Hematopoietic multipotent progenitor cell treated with erythropoietin and hydrocortisone succinate and interleukin-3 and kit ligand, for 8 days (in vitro differentiated cells): ENCODE results near the gene DMXL2.
A peak's percentile ranks its signal among the peaks of the same experiment; 100 is the strongest.
"Not testable (repeated sequence)": the region's sequence is repeated elsewhere in the genome, so short reads cannot be mapped to it uniquely, and the experiment has no call there.

ENCODE experiments used
- DNase-seq: peaks from one replicate; pipeline ENCODE4 v3.0.0-alpha.2; 2015

Gene DMXL2

GRCh38 chr15:51483520-51483919, 139.1 kb downstream of the DMXL2 start:
- no peak for DNase-seq

DNA sequence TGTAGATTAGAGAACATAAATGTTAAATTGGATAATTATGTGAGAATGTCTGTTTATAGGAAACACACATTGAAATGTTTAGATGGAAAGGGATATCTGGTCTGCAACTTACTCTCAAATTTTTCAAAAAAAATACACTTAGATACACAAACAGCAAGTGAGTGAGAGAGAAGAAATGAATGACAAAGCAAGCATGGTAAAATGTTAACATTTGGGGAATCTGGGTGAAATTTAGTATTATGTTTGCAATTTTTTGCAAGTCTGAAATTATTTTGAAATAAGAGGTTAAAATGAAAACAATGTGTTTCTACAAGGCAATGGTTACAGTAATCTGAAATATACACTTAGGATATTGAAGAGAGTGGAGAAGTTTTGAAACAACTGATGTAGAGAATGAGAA, 146.8 kb downstream of the DMXL2 start:
- no peak for DNase-seq

DNA sequence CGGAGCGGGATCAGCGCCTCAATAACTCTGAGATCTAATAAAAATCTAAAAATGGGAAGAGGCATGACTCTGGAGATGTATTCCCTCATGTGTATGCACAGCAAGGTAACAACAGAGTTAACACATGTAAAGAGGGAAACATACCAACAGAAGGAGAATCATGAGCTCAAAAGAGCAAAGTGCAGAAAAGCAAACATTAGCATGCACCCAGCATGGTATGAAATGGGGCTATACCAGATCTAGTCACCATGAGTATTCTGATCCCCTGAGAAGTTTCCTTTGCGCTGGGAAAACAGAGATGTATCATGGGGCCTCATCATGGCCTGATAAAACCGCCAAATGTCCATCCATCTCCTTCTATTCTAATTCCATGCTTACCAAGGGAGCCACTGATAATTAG, 152.1 kb downstream of the DMXL2 start:
- no peak for DNase-seq

DNA sequence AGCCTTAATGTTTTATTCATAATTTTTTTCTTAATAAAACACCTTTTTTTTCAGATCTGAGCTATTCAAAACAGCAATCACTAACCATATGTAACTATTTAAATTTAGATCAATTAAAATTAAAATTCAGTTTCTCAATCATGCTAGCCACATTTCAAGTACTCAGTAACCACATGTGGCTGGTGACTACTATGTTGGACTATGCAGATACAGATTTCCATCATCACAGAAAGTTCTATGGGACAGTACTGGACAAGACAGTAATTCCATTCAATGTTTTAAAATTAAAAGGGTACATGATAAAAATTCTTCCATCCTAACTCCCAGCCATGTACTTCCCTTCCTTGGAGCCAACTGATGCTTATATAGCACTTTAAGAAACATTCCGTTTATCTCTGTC, 161.8 kb downstream of the DMXL2 start:
- DNase-seq = no peak

GRCh38 chr15:51450001-51450400, 172.6 kb downstream of the DMXL2 start:
- DNase-seq = no peak

DNA sequence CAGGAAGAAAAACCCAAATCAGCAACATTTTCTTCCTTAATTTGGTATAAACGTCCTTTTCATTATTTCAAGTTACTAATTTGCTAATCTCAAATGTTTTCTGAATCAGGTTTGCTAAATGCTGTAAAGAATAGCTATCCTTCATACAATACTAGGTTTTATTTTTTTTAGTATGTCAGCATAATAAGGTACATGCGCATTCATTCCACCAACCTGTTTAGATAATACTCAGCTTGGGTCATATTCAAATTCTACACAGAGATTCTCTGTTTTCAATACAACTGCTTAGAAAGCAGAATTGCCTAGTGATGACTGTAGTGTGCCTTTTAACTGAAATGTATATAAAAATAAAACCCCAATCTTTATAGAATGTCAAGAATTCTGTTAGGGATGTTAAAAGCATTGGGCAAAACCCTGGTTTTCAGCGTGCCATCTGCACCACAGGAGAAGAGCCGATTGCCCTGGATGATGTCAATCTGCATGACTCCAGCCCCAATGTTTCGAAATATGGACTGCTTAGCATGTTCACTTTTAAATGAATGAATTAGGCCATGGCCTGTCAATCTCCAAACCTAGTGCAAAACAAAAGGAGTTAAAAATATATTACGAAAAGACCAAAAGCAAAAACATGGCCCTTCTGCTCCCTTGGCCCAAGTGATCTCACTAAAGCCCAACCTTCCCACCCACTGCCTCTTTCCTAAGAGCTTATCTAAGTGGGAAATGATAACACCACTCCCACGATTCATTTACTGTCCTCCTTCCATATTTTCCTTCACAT, 173.8 kb downstream of the DMXL2 start:
- no peak for DNase-seq

DNA sequence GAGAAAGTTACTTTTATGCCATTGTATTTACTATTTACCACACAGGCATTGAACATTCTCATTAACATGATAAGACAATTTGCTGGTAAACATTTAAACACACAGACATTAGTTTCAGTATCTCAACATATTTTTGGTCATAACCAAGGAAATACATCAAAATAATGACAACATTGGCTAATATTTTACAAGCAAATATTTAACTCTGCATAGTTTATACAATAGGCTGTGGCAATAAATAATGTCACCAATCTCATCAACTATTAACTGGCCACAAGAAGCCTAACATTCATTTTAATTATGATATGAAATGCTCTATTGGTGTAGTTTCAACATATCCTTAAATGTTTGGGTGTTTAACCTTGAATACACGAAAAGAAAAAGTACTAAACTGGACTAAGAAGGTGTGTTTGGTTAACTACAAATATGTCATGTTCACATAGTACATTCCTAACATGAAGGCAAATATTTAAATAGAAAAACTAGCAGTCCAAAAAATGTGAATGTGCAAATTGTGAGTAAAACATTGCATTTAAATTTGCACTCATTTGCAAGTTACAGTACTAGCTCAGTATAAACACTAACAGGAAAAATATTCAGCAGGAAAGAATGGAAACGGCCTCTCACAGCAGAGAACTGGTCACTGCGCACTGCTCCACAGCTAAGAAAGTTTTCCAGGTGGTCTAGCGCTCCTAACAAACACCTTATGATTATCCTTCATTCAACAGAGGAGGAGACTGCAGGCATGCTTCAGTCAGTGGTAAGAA, 174.5 kb downstream of the DMXL2 start:
- no peak for DNase-seq

- not testable (repeated sequence) for DNase-seq
Measured at GRCh38 chr15:51446029-51446744, 176.4 kb downstream of the DMXL2 start.

- no peak for DNase-seq
Measured at GRCh38 chr15:51444807-51445206, 177.8 kb downstream of the DMXL2 start.

DNA sequence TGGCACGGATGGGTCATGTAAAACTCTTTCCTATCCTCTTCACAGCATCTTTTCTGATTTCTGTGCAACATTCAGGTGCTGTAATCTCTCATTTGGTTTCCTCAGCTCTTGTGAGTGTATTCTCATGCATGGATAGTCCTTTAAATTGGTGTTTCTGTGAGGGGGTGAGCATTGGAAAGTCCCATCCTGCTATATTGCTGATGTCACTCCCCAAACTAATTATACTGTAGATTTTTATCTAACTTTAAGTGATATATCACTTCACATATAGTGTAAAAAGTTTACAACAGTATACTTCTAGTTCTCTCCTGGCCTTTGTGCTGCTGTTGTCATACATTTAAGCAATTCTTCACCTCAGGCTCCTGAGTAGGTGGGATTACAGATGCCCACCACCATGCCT, 178.5 kb downstream of the DMXL2 start:
- DNase-seq = no peak

DNA sequence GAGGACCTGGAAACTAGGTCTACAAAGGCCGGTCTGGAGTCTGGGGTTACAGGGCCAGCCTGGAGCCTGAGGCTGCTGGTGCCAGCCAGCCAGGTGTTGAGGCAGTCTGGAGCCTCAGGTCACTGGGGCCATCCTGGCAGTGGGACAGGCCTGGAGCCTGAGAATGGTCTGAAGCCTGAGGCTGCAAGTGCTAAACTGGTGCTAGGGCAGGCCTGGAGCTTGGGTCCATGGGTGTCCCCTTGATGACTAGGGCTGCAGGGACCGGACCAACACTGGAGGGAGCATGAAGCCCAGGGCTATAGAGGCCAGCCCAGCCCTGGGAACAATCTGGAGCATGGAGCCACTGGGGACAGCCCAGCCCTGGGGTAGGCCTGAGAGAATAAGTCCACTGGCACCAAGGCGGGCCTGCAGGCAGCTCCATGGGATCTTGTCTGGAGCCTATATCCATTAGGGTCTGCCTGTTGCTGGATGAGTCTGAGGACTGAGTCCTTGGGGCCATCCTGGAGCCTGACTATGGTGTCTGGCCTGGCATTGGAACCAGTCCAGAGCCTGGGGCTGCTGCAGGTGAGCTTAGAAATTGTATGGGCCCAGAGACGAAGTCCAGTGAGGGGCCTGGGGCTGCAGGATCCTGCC, 179.2 kb downstream of the DMXL2 start:
- no peak for DNase-seq

- no peak for DNase-seq
Measured at GRCh38 chr15:51438526-51438925, 184.0 kb downstream of the DMXL2 start.

- no peak for DNase-seq
Measured at GRCh38 chr15:51425517-51426040, 197.0 kb downstream of the DMXL2 start.

DNA sequence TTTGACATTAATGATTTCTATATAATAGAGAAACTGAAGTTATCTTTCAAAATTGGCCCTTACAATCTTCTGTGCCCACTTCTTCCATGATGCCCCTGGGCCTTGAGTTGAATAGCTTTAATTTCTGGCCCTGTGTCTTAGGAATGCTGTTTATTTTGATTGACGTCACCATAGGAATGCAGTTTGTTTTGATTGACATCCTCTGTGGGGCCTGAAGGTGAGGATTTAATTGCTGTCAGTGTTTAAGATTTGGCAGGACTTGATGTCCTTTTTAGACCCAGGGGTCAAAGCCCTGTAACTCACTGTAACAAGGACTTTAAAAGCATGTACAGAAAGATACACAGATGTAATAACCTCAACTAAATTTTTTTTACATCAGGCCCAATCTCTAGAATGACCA, 197.8 kb downstream of the DMXL2 start:
- DNase-seq = no peak

DNA sequence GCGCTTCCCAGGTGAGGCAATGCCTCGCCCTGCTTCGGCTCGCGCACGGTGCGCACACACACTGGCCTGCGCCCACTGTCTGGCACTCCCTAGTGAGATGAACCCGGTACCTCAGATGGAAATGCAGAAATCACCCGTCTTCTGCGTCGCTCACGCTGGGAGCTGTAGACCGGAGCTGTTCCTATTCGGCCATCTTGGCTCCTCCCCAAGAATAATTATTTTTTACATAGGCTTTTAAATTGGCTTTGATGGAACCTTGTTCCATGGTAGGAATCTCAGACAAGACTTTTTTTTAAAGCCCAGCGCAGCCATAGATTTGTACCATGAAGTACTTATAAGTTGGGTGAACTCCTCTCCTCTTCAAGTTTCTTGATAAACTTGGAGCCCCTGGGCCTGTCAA, 199.5 kb downstream of the DMXL2 start:
- DNase-seq = not testable (repeated sequence)

DNA sequence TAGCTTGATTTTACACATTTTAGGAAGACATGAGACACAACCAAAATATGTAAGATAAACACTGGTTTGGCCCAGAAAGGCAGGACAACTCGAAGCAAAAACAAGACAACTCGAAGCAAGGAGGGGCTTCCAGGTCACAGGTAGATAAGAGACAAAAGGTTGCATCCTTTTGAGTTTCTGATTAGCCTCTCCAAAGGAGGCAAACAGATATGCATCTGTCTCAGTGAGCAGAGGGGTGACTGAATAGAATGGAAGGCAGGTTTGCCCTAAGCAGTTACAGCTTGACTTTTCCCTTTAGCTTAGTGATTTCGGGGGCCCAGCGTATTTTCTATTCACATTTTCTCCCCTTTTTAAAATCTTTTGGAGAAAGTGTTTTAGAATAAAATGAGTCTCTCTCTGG, 206.4 kb downstream of the DMXL2 start:
- no peak for DNase-seq

DNA sequence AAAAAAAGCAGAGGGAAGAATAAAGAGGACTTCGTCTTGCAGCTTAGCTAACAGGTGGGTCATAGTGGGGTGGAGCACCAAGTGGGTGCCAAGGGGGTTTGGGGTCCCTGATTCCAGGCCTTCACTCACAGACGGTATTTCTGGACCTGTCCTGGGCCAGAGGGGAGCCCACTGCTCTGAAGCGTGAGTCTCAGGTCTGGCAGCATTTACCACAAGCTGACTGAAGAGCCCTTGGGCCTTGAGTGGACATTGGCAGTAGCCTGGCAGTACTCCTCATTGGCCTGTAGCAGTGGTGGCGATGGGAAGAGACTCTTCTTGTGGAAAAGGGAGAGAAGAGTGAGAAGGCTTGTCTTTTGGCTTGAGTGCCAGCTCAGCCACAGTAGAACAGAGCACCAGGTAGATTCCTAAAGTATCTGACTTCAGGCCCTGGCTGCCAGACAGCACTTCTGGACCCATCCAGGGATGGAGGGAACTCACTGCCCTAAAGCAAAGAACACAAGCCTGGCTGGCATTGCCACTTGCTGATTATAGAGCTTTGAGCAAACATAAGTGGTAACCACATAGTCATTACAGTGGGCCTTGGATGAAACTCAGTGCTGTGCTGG, 208.2 kb downstream of the DMXL2 start:
- no peak for DNase-seq

- DNase-seq = no peak
Measured at GRCh38 chr15:51405693-51406523, 216.7 kb downstream of the DMXL2 start.

DNA sequence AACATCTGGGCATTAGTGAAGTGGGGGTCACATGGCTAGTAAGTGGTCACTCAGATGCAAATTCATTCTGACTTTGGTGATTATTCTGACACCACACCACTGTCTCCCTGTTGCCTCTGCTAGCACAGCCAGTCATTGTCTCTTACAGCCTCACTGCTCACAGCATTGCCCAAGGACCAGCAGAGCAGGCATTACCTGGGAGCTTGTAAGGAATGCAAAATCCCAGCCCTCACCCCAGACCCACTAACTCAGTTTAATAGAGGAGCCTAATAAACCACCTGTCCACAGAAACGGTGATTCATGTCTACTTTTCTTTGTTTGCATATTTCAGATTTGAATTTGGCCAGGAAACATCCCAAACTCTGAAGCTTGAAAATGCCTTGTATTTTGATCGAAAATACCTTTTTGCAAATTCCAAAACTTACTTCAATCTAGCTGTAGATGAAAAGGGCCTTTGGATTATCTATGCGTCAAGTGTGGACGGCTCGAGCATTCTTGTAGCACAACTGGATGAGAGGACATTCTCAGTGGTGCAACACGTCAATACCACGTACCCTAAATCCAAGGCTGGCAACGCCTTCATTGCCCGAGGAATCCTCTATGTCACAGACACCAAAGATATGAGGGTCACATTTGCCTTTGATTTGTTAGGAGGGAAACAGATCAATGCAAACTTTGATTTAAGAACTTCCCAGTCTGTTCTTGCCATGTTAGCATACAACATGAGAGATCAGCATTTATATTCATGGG, 218.4 kb downstream of the DMXL2 start:
- DNase-seq = no peak

GRCh38 chr15:51403072-51403878, 219.3 kb downstream of the DMXL2 start:
- DNase-seq = peak; percentile 5
